ENCODE results near the gene UHMK1.
"Not testable (repeated sequence)": the region's sequence is repeated elsewhere in the genome, so short reads cannot be mapped to it uniquely, and the experiment has no call there.

The UHMK1 gene

DNA sequence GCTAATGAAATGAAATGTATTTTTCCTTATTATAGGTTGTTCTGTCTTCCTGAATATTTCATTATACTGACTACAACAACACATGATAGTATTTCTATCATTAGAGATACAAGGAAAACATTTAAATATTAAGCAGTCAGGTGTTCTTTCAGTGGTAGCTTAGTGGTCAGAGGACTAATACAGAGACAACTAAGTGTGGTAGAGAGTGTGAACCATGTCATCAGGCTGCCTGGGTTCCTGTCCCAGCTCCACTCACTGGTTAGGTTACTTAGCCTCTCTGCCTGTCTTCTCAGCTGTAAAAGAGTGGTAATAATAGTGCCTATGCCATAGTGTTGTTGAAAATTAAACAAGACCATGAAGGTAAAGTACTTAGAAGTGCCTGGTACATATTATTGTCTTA is 67.8 kb downstream of the UHMK1 start:
- DNase-seq (ENCODE audit: low spot score), result no peak

- no peak for DNase-seq (ENCODE audit: low spot score)
These were observed 69.3 kb downstream of the UHMK1 start for GRCh38 chr1:162566870-162567269.

DNA sequence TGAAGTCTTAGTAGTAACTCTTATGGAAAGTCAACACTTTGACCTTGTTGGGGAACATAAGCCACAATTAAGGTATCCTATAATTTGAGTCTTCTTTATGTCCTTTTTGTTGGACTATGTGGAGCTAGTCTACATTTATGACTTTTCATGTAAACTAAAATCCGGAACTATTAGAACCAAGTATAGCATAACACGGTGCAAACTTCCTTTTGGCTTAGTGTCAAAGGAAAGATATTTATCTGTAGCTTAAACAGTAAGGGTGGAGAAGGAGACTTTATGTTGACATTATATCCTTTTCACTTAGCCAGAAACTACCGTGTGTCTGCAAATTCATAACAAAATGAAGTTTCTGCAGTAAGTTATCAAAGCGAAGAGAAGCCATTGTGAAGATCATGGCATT is 71.2 kb downstream of the UHMK1 start:
- DNase-seq (ENCODE audit: low spot score), result no peak

- no peak for DNase-seq (ENCODE audit: low spot score)
These were observed 73.1 kb downstream of the UHMK1 start for GRCh38 chr1:162570718-162571117.

DNA sequence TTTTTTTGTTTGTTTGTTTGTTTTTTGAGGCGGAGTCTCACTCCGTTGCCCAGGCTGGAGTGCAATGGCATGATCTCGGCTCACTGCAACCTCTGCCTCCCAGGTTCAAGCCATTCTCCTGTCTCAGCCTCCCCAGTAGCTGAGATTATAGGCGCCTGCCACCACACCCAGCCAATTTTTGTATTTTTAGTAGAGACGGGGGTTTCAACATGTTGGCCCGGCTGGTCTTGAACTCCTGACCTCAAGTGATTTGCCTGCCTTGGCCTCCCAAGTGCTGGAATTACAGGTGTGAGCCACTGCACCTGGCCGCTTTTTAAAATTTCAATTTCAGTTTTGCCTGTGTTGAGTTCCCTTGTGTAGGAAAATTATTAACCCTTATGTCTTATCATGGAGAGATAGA is 73.5 kb downstream of the UHMK1 start:
- DNase-seq (ENCODE audit: low spot score), result not testable (repeated sequence)

GRCh38 chr1:162571696-162572095 is 74.1 kb downstream of the UHMK1 start:
- DNase-seq (ENCODE audit: low spot score), result no peak

- no peak for DNase-seq (ENCODE audit: low spot score)
These were observed 75.5 kb downstream of the UHMK1 start for GRCh38 chr1:162573136-162573535.

- DNase-seq (ENCODE audit: low spot score), result no peak
These were observed 80.6 kb downstream of the UHMK1 start for GRCh38 chr1:162578071-162578700.

- no peak for DNase-seq (ENCODE audit: low spot score)
These were observed 81.3 kb downstream of the UHMK1 start for GRCh38 chr1:162578936-162579335.

Small RNAs within 50 kb of the gene (small RNA-seq; reads per million reads assigned to genes)
- gene UQCRBP2, result 0 reads per million in 2 experiments
